Activated CD8-positive, alpha-beta memory T cell treated with anti-CD3 and anti-CD28 coated beads, Interleukin-2, amount 10 ng/mL, durations not matched to agents 7 days and 5 days (primary cell): ENCODE results near the gene DSCAM. TPM values are rescaled to one million over a fixed set of nuclear protein-coding genes. Genes with fewer than 3 reads are reported as not detected.

Source experiments
- ATAC-seq: fragments of 150-1000 bp; cut with Tn5 transposase; one replicate; pipeline ENCODE4 v1.10.0; 2021; ENCODE audit warnings: moderate library complexity
- CTCF ChIA-PET: fragments of 350-600 bp; sonication (Branson Sonifier 250); formaldehyde crosslinking; loops from one replicate; lab custom pipeline; 2021; ENCODE audit warnings: antibody characterized with exemption; lab: Charles Lee
- DNase-seq: peaks from one replicate; pipeline ENCODE4 v3.0.0-alpha.2; 2020
- H3K27ac Mint-ChIP-seq: one replicate; pipeline ENCODE4 v1.8.0; 2021; ENCODE audit warnings: mild to moderate bottlenecking, mixed read lengths
- H3K27me3 Mint-ChIP-seq: one replicate; pipeline ENCODE4 v1.8.0; 2021; ENCODE audit warnings: mixed read lengths
- H3K36me3 Mint-ChIP-seq: one replicate; pipeline ENCODE4 v1.8.0; 2021; ENCODE audit warnings: mild to moderate bottlenecking, mixed read lengths
- H3K4me1 Mint-ChIP-seq: one replicate; pipeline ENCODE4 v1.8.0; 2021; ENCODE audit warnings: mixed read lengths
- H3K4me3 Mint-ChIP-seq: one replicate; pipeline ENCODE4 v1.8.0; 2021; ENCODE audit warnings: mild to moderate bottlenecking, moderate library complexity, mixed read lengths
- H3K9me3 Mint-ChIP-seq: one replicate; pipeline ENCODE4 v1.8.0; 2022; ENCODE audit warnings: low read depth, mixed read lengths
- total RNA-seq, 2 experiments: library from RNA; stranded (reverse); gene quantifications; one replicate each; pipeline ENCODE4 v1.2.3, GENCODE V29; 2021

Gene DSCAM
- total RNA-seq, 2 experiments from 2014 or later, result not detected

DNA sequence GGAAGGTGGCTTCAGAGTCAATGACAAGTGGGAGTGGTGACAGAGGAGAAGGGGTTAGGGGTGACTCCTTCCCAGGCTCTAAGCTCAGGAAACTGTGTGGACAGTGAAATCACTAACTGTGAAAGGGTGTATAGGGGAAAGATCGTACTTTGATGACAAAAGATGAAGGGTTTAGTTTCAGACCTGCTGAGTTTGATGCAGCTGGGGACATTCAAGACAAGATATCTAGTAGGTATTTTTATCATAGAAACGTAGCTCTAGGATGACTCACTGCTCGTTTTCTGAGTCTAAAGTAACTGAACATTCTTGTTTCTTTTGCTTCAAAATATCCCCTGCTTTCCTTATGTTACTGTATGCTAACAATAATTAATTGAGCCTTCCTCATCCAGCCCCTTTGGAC lies 830.7 kb downstream of the DSCAM start:
- no peak overlapping the region for H3K27ac Mint-ChIP-seq
- peaks cover 14% of the 10 kb centered on the region for H3K9me3 Mint-ChIP-seq
- no peaks in the 10 kb centered on the region for H3K36me3 Mint-ChIP-seq
- no peaks in the 10 kb centered on the region for H3K27me3 Mint-ChIP-seq
- no peak overlapping the region for H3K4me3 Mint-ChIP-seq
- no peaks in the 10 kb centered on the region for H3K4me1 Mint-ChIP-seq
- DNase-seq, result no peak
- CTCF ChIA-PET, result no interaction called here
- ATAC-seq, result no peak

DNA sequence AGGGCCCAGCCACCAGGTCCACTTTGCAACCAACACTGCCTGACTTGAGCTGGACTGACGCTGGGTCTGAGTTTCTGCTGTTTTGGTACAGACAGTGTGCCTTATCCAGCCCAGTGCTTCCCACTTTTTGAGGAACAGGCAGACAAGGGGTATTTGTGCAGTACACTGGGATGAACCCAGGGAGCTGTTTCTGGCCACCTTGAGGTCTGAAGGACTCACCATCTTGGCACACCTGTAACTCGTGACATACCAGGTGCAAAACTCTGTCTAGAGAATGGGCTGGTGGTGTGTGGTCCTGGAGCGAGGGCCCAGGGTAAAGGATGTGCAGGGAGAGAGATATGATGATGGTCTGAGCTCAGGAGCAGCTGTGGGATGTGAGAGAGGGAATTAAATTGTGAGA lies 831.1 kb downstream of the DSCAM start:
- DNase-seq (no peak), ATAC-seq (no peak)
- H3K4me3 Mint-ChIP-seq, result no peak overlapping the region
- CTCF ChIA-PET, result no interaction called here
- no peaks in the 10 kb centered on the region for H3K36me3 Mint-ChIP-seq
- no peak overlapping the region for H3K27ac Mint-ChIP-seq
- no peaks in the 10 kb centered on the region for H3K4me1 Mint-ChIP-seq
- peaks cover 14% of the 10 kb centered on the region for H3K9me3 Mint-ChIP-seq
- H3K27me3 Mint-ChIP-seq, result no peaks in the 10 kb centered on the region

DNA sequence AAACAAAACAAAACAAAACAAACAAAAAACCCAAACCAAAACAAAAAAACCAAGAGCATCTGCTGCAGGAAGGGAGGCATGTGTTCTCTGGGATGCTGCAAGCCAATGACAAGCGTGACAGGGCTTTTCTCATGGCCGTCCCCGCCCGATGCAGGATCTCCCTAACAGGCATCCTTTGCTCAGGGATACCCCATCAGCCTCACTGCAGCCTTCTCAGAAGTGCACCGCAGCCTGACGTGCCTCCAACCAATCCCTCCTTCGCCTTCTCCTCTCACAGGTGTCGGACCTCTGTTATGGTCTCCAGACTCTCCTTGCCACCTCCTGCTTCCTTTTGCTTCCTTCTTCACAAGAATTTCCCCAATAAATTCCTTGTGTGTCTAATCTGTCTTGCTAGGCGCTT lies 832.6 kb downstream of the DSCAM start:
- H3K27me3 Mint-ChIP-seq, result no peaks in the 10 kb centered on the region
- H3K27ac Mint-ChIP-seq, result no peak overlapping the region
- peaks cover 7% of the 10 kb centered on the region for H3K9me3 Mint-ChIP-seq
- H3K4me3 Mint-ChIP-seq, result no peak overlapping the region
- DNase-seq, result no peak
- CTCF ChIA-PET, result no interaction called here
- no peaks in the 10 kb centered on the region for H3K4me1 Mint-ChIP-seq
- H3K36me3 Mint-ChIP-seq, result no peaks in the 10 kb centered on the region
- ATAC-seq, result no peak

DNA sequence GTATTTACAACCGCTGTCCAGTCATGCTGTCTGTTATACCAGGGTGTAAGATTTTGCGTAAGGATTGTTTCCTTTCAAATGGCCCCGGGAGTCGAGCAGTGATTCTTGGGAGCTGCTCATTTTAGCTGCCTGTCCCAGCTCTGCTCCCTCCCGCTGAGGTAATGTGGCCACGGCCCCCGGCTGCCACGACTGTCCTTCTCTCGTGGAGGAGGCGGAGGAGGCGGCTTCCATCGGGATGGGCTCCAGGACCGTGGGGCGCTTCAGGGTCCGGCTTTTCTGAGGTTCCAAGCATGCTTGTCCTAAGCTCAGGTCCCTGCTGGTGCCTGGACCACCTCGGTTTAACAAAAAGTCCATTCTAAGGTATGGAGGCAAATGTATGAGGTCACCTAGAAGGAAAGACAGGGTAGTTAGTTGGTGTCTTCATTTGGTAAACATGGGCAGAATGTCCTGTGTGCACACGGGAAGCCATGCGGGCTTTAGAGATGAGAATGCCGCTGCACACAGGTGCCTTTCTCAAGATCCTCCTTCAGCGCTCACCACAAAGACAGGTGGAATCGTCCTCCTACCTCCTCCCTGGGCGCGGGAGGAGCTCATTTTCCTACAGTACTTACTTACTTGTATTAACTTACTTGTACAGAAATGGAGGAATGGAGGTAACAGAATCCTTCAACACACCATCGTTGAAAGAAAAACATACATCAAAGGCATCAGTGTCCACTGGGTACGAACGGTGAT lies 833.8 kb downstream of the DSCAM start:
- no peaks in the 10 kb centered on the region for H3K36me3 Mint-ChIP-seq
- no peaks in the 10 kb centered on the region for H3K4me1 Mint-ChIP-seq
- no peak for DNase-seq
- H3K4me3 Mint-ChIP-seq, result no peak overlapping the region
- H3K27ac Mint-ChIP-seq, result no peak overlapping the region
- peaks cover 5% of the 10 kb centered on the region for H3K9me3 Mint-ChIP-seq
- no peak for ATAC-seq
- CTCF ChIA-PET, result no interaction called here
- no peaks in the 10 kb centered on the region for H3K27me3 Mint-ChIP-seq

DNA sequence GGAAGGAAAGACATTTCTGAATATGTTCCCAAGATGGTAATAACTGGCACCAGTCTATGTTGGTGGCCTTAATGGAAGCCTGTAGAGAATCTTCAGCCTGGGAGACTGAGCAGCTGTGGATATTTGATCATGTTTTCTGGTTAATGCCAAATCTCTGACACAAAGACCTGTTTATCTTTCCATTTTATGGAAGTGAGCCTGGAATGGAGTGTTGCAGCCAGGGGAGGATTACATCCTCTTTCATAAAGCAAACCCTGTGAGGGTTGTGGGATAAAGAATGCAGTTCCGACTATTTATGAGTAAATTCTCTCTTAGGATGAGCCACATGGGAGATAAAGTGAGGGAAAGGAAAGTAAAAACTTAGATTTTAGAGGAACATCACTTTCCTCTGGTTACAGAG lies 835.6 kb downstream of the DSCAM start:
- DNase-seq, result no peak
- no peak overlapping the region for H3K4me3 Mint-ChIP-seq
- no peaks in the 10 kb centered on the region for H3K27me3 Mint-ChIP-seq
- no peak for ATAC-seq
- CTCF ChIA-PET, result no interaction called here
- H3K9me3 Mint-ChIP-seq, result peaks cover 5% of the 10 kb centered on the region
- H3K4me1 Mint-ChIP-seq, result no peaks in the 10 kb centered on the region
- H3K36me3 Mint-ChIP-seq, result no peaks in the 10 kb centered on the region
- H3K27ac Mint-ChIP-seq, result no peak overlapping the region

DNA sequence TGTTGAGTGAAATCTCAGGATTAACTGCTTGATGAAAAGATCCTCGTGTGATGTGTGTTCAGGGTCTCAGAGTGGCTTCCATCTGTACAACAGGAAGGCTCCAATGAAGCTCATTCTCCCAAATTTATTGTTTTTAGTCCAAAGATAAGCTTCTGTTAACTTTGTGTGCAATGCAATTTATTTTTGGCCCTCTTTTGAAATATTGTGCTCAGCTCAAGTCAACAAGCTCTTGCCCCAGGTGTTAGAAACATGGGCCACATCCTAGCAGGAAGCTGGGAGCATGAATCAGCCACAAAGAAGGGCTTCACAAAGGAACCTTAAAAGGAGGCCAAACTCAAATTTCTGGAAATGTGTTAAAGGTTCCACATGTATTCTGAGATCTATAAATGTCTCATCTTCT lies 844.0 kb downstream of the DSCAM start:
- CTCF ChIA-PET, result no interaction called here
- no peak for ATAC-seq

DNA sequence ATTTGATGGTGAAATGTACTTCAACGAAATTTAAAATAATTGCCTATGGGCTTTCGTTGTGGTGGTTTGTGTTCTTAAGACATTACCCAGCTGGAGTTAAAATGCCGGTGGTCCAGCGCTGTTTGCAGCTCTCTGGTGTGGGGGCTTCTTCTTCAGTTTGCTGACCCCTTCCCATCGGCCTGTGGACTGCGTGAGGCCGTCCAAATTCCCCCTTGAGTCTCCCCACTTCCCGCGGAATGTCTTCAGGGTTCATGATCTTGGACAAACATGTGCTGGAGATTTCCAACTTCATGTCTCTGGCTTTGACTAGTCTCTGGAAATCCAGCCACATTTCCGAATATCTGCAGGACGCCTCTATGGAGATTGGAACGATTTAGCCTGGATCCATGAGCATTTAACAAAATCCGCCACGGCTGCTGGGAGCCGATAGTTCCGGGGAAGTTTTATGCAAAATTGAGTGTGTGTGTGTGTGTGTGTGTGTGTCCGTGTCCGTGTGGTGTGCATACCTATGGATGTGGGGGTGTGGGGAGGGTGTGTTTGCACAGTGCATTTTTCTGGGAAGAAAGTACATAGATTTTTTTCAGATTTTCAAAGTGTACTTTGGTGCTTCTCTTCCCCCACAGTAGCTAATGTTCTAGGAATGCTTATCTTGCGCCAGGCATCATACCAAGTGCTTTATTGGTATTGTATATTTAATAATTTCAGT lies 862.5 kb downstream of the DSCAM start:
- Mint-ChIP-seq H3K27me3 (no peaks in the 10 kb centered on the region), H3K4me1 (no peaks in the 10 kb centered on the region), H3K4me3 (no peak overlapping the region), H3K36me3 (no peaks in the 10 kb centered on the region), H3K9me3 (peaks cover 2% of the 10 kb centered on the region), H3K27ac (no peak overlapping the region)
- DNase-seq (no peak), ATAC-seq (no peak)
- CTCF ChIA-PET, result no interaction called here

More for the DNA sequence above, 844.0 kb downstream of the DSCAM start:
- Mint-ChIP-seq H3K36me3 (no peaks in the 10 kb centered on the region), H3K27me3 (no peaks in the 10 kb centered on the region), H3K4me3 (no peak overlapping the region), H3K27ac (no peak overlapping the region), H3K4me1 (no peaks in the 10 kb centered on the region), H3K9me3 (peaks cover 4% of the 10 kb centered on the region)
- DNase-seq, result no peak

DNA sequence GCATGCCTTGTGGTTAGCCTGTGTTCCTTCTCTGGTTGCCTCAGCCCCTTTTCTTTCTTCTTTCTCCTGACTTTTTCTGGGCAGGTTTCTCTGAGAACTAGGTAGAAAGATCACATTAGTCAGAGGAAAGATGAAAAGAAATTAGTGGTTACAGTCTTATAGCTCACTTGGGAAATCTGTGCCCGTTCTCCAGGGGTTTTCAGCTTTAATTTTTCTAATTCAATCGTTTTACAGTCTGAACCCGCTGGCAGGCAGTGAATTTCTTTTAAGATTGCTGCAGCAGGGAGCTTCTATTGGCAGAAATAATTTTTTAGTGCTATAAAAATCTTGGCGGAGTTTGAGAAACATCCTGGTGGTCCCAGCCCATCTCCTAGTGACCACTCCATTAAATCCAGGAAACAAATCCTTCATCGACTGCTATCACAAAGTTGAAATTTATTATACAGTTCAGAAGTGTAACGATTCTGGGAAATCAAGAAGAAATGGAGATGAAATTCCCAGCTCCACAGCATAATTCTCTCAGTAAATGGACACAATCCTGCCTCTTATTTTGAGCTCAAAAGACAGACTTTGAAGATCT lies 866.6 kb downstream of the DSCAM start:
- no peaks in the 10 kb centered on the region for H3K4me1 Mint-ChIP-seq
- H3K27ac Mint-ChIP-seq, result no peak overlapping the region
- H3K9me3 Mint-ChIP-seq, result peaks cover 7% of the 10 kb centered on the region
- H3K4me3 Mint-ChIP-seq, result no peak overlapping the region
- DNase-seq, result no peak
- no peaks in the 10 kb centered on the region for H3K36me3 Mint-ChIP-seq
- no peak for ATAC-seq
- no peaks in the 10 kb centered on the region for H3K27me3 Mint-ChIP-seq
- CTCF ChIA-PET, result no interaction called here

DNA sequence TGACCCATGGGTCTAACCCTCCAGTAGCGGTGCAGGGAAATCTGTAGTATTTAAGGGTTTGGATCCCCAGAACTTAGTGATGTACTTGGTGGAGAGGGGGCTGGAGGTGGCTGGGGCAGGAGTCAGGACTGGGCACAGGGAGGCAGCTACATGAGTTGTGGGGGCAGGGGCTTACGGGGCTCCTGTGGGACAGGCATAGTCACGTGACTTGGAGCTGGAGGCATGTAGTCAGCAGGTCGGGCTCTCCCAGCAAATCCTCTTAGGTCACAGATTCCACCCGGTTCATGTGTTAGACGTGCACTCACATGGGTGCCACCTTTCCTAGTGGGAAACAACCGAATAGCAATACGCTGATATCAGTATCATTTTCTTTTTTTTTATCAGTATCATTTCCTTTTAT lies 867.6 kb downstream of the DSCAM start:
- Mint-ChIP-seq H3K4me3 (no peak overlapping the region), H3K27ac (no peak overlapping the region), H3K27me3 (no peaks in the 10 kb centered on the region), H3K4me1 (no peaks in the 10 kb centered on the region), H3K36me3 (no peaks in the 10 kb centered on the region), H3K9me3 (peaks cover 5% of the 10 kb centered on the region)
- DNase-seq (no peak), ATAC-seq (no peak)
- CTCF ChIA-PET, result no interaction called here

DNA sequence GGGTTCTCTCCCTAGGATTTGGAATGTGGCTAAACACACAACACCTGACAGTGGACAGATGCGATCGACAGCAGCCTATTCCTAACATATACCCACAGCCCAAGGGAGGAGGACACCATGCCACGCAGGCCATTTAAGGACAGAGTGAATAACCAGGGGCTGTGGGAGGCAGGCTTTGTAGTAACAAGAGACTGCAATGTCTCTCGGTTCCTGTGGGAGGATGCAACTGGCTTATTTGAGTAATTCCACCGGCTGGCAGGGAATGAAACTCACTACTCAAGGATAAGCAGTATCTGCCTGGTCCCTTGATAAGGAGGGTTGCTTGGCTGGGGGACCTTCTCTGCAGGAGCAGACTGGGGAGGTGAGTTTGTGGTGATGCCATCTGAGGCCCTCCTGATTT lies 870.2 kb downstream of the DSCAM start:
- Mint-ChIP-seq H3K27me3 (no peaks in the 10 kb centered on the region), H3K36me3 (no peaks in the 10 kb centered on the region), H3K27ac (no peak overlapping the region), H3K4me1 (no peaks in the 10 kb centered on the region), H3K9me3 (peaks cover 5% of the 10 kb centered on the region), H3K4me3 (no peak overlapping the region)
- CTCF ChIA-PET, result interaction anchor here (0.8 kb wide), 1 partner anchor 19 kb away, joined by 3 read pairs; no protein-coding TSS in a partner anchor
- no peak for ATAC-seq
- DNase-seq, result no peak

DNA sequence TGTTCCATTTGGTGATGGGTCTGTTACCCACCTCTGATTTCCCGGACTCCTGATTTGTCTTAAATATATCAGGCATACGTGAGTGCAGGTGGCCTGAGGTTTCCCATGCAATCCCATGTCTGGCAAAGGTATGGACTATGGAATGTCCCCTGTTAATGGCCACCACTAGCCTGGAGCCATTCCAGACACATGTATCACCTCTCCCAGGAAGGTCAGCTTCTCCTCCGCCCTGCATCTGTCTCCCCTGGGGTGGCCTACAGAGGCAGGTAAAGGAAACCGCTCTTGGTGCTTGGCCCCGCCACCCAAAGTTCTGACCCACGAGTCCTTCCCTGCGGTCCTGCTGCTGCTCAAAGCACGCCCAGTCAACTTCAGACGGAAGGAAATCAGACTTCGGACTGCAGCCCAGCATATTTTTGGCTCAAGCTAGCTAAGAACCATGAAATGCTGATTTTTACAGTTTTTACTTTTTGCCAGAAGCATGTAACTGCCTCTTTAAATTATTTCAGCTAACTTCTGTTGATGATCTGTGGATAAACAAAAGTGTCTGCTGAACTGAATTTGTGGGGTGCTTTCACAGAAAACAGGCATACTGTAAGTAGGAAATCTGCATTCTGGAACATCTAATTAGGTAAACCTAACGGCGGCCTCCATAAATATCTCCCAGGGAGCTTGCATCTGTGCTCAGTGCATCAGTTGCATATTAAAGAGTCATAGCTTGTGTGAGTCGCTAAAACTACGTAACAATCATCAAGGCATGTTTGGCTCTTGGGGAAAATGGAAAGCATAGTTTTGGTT lies 873.8 kb downstream of the DSCAM start:
- no peaks in the 10 kb centered on the region for H3K36me3 Mint-ChIP-seq
- ATAC-seq (no peak), DNase-seq (no peak)
- no peaks in the 10 kb centered on the region for H3K4me1 Mint-ChIP-seq
- CTCF ChIA-PET, result no interaction called here
- H3K4me3 Mint-ChIP-seq, result no peak overlapping the region
- H3K27ac Mint-ChIP-seq, result no peak overlapping the region
- H3K9me3 Mint-ChIP-seq, result peaks cover 11% of the 10 kb centered on the region
- H3K27me3 Mint-ChIP-seq, result no peaks in the 10 kb centered on the region

DNA sequence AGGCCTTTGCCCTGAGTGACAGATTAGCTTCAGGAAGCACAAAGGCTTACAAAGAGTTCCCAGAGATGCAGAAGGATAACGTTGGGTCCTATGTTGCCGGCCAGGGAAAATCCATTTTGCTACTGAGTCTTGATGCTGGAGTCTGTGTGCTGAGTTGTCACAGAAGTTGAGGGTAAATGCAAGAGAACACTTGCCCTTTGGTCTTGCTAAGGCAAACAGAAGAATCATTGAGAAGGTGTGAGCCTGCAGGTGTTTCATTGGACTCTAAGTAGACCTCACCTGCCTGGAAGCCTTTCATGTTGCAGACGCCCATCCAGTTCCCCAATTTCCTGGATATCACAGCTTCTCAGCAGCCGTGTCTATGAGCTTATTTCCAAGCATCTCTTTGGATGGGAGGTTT lies 874.5 kb downstream of the DSCAM start:
- Mint-ChIP-seq H3K27me3 (no peaks in the 10 kb centered on the region), H3K36me3 (no peaks in the 10 kb centered on the region), H3K4me3 (no peak overlapping the region), H3K9me3 (peaks cover 8% of the 10 kb centered on the region), H3K27ac (no peak overlapping the region), H3K4me1 (no peaks in the 10 kb centered on the region)
- CTCF ChIA-PET, result no interaction called here
- DNase-seq (no peak), ATAC-seq (no peak)

DNA sequence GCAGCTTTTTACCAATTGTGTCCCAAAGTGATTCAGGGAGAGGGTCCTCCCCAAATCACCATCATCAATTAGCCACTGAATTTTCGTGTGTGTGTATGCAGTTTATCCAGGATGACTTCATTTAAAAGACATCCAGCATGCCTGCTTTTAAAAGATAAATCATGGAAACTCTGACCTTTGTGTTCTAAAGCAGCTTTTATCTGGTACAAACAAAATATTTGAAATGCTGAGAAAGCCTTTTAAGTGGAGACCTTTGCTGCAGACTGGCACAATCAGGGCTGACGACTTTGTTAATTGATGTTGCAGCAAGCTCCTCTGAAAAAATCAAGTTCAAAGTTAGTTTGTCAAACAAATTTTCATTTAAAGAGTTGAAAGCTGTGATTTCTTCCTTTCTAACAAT lies 875.0 kb downstream of the DSCAM start:
- CTCF ChIA-PET, result no interaction called here
- Mint-ChIP-seq H3K27ac (no peak overlapping the region), H3K4me3 (no peak overlapping the region), H3K9me3 (peaks cover 9% of the 10 kb centered on the region), H3K27me3 (no peaks in the 10 kb centered on the region), H3K4me1 (no peaks in the 10 kb centered on the region), H3K36me3 (no peaks in the 10 kb centered on the region)
- ATAC-seq (no peak), DNase-seq (no peak)
